Neuron (in vitro differentiated cells): ENCODE measurements around the gene KAZN.

Experiments
- H2AFZ ChIP-seq: one replicate; pipeline ENCODE4 v1.6.1; 2013; ENCODE audit warnings: low read depth, mild to moderate bottlenecking, inconsistent platforms, low read length, moderate library complexity
- H3K27me3 ChIP-seq: one replicate; pipeline ENCODE4 v1.6.1; 2013; ENCODE audit warnings: low read length; ENCODE audit not compliant: insufficient read depth
- H3K36me3 ChIP-seq: one replicate; pipeline ENCODE4 v1.6.1; 2013; ENCODE audit warnings: low read length; ENCODE audit not compliant: insufficient read depth
- H3K4me1 ChIP-seq: one replicate; pipeline ENCODE4 v1.6.1; 2013; ENCODE audit warnings: low read length; ENCODE audit not compliant: insufficient read depth
- H3K4me3 ChIP-seq: 2 replicates; pipeline ENCODE4 v1.5.1; 2013; ENCODE audit warnings: mild to moderate bottlenecking, low read length, moderate library complexity
- H3K9me3 ChIP-seq: one replicate; pipeline ENCODE4 v1.6.1; 2013; ENCODE audit warnings: low read length

The KAZN gene

DNA sequence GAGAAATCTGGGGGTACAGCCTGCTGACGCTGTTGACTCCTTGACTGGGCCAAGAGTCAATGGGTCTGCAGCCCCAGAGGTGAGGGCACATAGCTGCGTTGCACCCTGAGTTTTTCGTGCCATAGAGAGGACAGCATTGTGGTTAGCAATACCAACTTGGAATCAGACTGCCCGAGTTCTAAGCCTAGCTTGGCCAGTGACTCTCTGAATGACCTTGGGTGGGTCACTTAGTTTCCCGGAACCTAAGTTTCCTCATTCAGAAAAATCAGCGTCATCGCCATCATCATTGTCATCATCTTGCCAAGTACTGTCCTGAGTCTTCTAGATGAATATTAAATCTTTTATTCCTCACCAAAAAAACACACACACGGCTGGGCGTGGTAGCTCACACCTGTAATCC is 403.8 kb downstream of the KAZN start:
- Histone ChIP-seq H3K4me3 (no peak overlapping the region), H3K36me3 (no peaks in the 10 kb centered on the region), H3K9me3 (no peaks in the 10 kb centered on the region), H3K4me1 (no peaks in the 10 kb centered on the region), H2AFZ (no peak overlapping the region), H3K27me3 (no peaks in the 10 kb centered on the region)

DNA sequence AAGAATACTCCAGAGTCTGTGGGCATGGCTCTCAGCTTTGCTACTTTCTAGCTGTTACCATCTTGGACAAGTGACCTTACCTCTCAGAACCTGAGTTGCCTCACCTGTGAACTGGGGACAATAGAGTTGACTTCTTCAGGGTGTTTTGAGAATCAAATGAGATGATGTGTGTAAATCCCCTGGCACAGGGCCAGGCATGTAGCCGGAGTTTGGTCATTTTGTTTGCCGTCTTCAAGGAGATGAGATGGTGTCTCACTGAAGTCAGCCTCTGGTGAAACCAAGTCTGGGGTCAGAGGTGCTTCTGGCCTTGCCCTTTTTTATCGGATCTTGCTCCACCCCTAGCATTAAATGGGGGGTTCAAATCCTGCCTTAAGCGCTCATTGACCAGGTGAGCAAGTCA is 405.9 kb downstream of the KAZN start:
- Histone ChIP-seq H3K27me3 (no peaks in the 10 kb centered on the region), H3K36me3 (no peaks in the 10 kb centered on the region), H3K9me3 (peaks cover 3% of the 10 kb centered on the region), H3K4me1 (no peaks in the 10 kb centered on the region), H3K4me3 (no peak overlapping the region), H2AFZ (no peak overlapping the region)

DNA sequence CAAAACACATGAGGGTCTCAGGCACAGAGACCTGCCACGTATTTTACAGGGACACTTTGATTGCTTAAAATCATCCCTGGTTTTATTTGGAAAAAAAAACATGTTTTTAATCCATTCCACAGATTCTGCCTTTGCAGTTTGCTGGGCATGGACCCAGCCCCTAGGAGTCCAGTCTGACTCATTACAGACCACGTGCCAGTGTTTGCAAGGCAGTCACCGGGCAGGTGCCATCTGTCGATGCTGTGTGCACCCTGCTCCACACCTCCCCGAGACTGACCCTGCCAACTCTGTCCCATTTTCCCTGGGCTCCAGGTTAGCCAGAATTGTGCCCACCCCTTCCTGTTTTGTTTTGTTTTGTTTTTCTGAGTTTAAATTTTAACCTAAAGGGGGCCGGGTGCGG is 406.6 kb downstream of the KAZN start:
- Histone ChIP-seq H3K27me3 (no peaks in the 10 kb centered on the region), H3K9me3 (peaks cover 4% of the 10 kb centered on the region), H3K4me1 (no peaks in the 10 kb centered on the region), H2AFZ (no peak overlapping the region), H3K4me3 (no peak overlapping the region), H3K36me3 (no peaks in the 10 kb centered on the region)

DNA sequence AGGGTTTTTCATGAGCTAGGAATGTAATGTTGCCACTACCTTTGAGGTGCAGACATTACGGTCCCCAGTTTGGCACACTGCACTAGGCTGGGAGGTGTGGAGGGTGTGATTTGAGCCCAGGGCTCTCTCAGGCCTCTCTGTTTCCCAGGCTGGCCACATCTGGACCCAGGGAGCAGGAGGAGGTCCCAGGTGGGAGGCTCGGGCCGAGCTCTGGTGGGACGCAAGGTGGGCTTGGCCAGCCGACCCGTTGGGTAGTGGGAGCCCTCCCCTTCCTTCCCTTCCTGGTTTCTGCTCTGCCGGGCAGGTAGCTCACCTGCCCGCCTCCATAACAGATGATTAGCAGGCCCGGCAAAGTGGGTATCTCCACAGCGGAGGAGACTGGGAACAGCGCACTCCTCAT is 408.9 kb downstream of the KAZN start:
- Histone ChIP-seq H3K9me3 (peaks cover 4% of the 10 kb centered on the region), H2AFZ (no peak overlapping the region), H3K36me3 (no peaks in the 10 kb centered on the region), H3K4me3 (no peak overlapping the region), H3K27me3 (no peaks in the 10 kb centered on the region), H3K4me1 (peaks cover 4% of the 10 kb centered on the region)

DNA sequence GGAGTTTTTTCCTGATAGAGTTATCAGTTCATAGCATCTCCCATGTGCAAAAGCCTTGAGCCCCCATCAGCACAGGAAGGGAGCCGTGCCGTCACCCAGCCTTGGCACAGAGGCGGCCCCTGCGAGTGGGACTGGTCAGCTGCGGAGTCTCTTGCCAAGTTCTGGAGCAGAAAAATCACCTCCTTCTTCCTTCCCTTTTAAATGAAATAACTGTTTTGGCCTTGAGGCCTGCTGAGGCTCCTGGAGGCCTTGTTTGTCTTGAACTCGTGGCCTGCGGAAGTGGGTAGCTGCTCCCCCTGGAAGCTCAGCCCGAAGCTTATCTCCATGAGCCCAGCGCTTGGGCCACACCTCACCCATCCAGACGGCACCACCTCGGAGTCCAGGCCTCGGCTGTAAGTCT is 409.4 kb downstream of the KAZN start:
- Histone ChIP-seq H3K9me3 (peaks cover 4% of the 10 kb centered on the region), H3K27me3 (no peaks in the 10 kb centered on the region), H3K4me3 (no peak overlapping the region), H3K36me3 (no peaks in the 10 kb centered on the region), H2AFZ (no peak overlapping the region), H3K4me1 (peaks cover 4% of the 10 kb centered on the region)

DNA sequence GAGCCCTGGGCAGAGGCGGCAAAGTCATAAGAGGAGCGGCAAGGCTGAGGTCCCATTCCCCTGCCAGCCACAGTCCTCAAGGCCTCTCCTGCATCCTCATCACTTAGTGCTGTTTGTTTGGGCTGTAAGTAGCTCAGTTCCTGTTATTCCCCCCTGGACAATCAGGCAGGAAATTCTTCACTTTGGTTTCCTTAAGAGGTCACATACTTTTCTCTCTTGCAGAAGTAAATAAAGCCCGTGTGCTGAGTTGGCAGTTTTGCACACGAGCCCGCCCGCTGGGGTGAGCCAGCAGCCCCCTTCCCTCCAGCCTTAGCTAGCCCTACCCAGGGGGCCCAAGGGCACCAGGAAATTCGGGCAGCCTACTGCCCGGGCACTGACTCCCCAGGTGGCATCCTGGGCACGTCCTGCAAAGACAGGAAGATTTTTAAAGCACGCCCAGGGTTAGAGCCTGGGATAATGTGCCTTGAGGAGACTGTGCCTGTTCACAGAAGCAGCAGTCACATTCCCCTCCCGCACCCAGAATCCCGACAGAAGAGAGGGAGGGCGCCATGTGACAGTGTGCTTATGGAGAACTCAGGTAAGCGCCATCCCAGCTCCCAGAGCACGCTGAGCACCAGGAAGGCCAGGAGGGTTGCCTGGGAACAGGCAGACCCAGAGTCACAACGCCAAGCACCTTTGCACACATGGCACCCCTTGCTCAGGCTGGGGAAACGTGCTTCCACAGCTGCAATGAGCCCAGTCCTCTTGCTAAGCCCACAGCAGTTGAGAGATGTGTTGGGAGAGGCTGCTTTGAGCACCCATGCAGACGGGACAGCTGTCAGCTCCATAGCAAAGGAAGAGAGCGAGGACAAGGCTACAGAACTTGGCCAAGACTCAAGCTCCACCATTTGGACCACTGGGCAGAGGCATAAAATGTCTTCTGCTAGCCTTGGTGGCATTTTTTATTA is 410.6 kb downstream of the KAZN start:
- no peaks in the 10 kb centered on the region for H3K27me3 ChIP-seq
- no peak overlapping the region for H2AFZ ChIP-seq
- no peaks in the 10 kb centered on the region for H3K36me3 ChIP-seq
- H3K4me1 ChIP-seq = peaks cover 4% of the 10 kb centered on the region
- H3K9me3 ChIP-seq = peaks cover 4% of the 10 kb centered on the region
- no peak overlapping the region for H3K4me3 ChIP-seq

DNA sequence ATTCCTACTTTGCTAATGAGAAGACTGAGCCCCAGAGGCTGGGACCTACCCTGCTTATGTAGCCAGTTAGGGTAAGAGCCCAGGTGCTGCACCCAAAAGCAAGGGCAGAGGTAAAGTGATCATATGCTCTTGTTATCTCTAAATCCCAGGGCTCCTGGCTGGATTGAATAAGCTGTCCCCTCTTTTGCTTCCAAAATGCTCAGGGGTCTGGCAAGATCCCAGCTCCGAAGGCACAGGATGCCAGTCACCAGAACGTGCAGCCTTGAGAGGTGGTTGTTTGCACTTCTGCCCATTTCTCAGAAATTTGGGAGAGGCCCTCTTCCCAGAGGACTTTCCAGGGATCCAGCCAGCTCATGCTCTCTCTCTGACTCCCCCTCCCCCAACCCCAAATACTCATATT is 412.7 kb downstream of the KAZN start:
- no peak overlapping the region for H3K4me3 ChIP-seq
- no peaks in the 10 kb centered on the region for H3K27me3 ChIP-seq
- no peak overlapping the region for H2AFZ ChIP-seq
- no peaks in the 10 kb centered on the region for H3K36me3 ChIP-seq
- peaks cover 4% of the 10 kb centered on the region for H3K9me3 ChIP-seq
- H3K4me1 ChIP-seq = peaks cover 4% of the 10 kb centered on the region

DNA sequence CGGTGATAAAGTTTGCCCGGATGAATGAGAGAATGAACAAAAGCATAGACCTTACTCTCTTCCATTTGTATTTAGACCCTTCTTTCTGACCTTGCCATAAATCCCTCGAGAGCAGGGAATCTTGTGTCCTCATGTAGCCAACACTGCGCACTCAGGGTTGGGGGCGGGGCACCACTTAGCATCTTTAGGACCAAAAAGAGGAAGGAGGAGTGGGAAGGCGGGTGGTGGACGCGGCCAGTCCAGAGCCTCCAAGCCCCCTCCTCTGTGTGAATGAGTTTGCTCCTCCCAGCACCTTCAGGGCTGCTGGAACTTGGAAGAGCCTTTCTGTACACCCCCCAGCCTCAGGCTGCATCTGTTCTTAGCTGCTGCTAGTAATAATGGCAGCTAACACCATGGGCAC is 413.2 kb downstream of the KAZN start:
- H3K27me3 ChIP-seq = no peaks in the 10 kb centered on the region
- H3K4me3 ChIP-seq = no peak overlapping the region
- no peak overlapping the region for H2AFZ ChIP-seq
- peaks cover 4% of the 10 kb centered on the region for H3K4me1 ChIP-seq
- H3K9me3 ChIP-seq = peaks cover 4% of the 10 kb centered on the region
- H3K36me3 ChIP-seq = no peaks in the 10 kb centered on the region

DNA sequence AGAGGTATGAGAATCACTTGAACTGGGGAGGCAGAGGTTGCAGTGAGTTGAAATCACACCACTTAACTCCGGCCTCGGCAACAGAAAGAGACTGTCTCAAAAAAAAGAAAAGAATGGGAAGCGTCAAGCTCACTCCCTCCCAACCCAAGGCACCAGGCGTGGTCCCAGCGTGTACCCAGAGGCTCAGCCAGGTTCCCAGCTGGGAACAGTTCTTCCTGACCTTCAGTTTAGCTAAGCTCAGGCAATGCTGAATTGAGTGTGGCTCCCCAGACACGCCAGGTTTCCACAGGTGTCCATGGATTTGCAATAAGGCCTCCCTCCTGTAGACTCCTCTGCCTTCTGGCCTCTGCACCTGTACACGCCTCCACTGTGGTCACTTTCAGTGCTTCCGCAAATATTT is 414.3 kb downstream of the KAZN start:
- Histone ChIP-seq H3K4me1 (peaks cover 4% of the 10 kb centered on the region), H3K36me3 (no peaks in the 10 kb centered on the region), H3K27me3 (no peaks in the 10 kb centered on the region), H3K4me3 (no peak overlapping the region), H3K9me3 (peaks cover 4% of the 10 kb centered on the region), H2AFZ (no peak overlapping the region)

DNA sequence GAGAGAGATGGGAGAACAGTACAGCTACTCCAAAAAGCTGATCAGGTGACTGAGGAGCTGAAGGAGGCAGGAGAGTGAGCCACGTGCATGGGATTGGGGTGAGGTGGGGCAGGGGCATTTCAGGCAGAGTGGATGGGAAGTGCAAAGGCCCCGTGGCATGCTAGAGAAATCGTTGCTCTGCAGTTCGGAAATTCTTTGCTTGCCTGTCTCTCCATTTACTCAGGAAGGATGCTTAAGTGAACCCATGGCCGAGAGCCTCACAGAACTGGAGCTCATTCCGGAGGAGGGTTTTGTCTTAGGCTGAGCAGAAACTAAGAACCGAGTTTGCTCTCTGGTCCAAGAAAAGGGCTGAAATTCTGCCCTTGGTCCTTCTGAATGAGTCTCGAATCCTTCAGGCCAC is 415.3 kb downstream of the KAZN start:
- Histone ChIP-seq H3K4me1 (peaks cover 4% of the 10 kb centered on the region), H3K4me3 (no peak overlapping the region), H3K36me3 (no peaks in the 10 kb centered on the region), H3K27me3 (no peaks in the 10 kb centered on the region), H3K9me3 (peaks cover 4% of the 10 kb centered on the region), H2AFZ (no peak overlapping the region)

DNA sequence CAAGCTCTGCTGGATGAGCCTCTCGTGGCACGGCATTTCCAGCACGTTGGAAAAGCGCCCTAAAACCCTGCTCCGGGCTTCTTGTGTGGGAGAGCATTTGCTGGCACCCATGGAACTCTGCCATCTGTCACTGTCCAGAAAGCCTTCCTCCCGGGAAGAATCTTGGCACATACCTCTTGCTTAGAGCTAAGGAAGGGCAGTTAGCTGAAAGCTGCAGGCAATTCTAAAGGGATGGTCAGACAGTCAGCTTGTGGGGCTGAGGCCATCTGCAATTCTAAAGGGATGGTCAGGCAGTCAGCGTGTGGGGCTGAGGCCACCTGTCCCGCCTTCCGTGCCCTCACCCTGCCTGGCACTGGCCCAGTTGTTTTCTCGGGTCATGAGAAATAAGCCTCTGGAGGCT is 416.0 kb downstream of the KAZN start:
- H3K4me3 ChIP-seq = no peak overlapping the region
- H3K4me1 ChIP-seq = peaks cover 4% of the 10 kb centered on the region
- H2AFZ ChIP-seq = no peak overlapping the region
- peaks cover under 1% of the 10 kb centered on the region for H3K9me3 ChIP-seq
- no peaks in the 10 kb centered on the region for H3K27me3 ChIP-seq
- H3K36me3 ChIP-seq = no peaks in the 10 kb centered on the region

DNA sequence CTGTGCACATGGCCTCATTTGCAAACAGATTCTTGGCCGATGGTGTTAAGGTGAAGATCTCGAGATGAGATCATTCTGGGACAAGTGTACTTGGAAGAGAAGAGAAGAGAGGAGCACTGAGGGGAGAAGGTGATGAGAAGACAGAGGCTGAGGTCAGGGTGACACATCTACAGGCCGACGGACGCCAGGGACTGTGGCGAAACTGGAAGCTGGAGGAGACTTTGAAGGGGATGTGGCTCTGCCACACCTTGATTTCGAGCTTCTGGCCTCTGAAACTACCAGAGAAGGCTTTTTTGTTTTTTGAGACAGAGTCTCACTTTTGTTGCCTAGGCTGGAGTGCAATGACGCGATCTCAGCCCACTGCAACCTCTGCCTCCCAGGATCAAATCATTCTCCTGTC is 417.5 kb downstream of the KAZN start:
- Histone ChIP-seq H3K36me3 (no peaks in the 10 kb centered on the region), H3K27me3 (no peaks in the 10 kb centered on the region), H3K4me3 (no peak overlapping the region), H3K9me3 (no peaks in the 10 kb centered on the region), H3K4me1 (peaks cover 4% of the 10 kb centered on the region), H2AFZ (no peak overlapping the region)

DNA sequence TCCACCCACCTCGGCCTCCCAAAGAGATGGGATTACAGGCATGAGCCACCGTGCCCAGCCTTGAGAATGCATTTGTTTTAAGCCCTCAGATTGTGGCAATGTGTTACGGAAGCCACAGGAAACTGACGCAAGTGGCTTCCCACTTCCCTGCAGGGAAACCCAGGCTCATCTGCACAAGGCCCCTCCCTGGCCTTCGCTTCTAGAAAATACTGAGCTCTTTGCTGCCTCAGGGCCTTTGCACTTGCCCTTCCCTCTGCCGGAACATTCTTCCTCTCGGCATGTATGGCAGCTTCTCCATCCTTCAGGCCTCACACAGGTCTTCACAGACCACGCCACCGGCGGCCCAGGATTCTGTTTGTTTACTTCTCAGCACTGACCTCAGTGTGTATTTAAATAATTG is 418.0 kb downstream of the KAZN start:
- Histone ChIP-seq H2AFZ (no peak overlapping the region), H3K36me3 (no peaks in the 10 kb centered on the region), H3K9me3 (no peaks in the 10 kb centered on the region), H3K4me3 (no peak overlapping the region), H3K27me3 (no peaks in the 10 kb centered on the region), H3K4me1 (no peaks in the 10 kb centered on the region)

DNA sequence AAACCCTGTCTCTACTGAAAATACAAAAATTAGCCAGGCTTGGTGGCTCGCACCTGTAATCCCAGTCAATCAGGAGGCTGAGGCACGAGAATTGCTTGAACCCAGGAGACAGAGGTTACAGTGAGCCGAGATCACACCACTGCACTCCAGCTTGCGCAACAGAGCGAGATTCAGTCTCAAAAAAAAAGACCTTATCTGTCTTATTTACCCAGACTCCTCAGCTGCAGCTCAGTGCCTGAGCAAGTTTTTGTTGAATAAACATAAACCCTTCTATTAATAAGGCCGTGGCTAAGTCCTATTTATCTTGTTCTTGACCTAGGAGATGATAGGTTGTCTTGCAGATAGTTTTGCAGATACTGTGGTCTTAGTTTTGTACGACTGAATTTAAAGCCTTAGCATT is 418.6 kb downstream of the KAZN start:
- H3K9me3 ChIP-seq = no peaks in the 10 kb centered on the region
- H3K36me3 ChIP-seq = no peaks in the 10 kb centered on the region
- no peak overlapping the region for H3K4me3 ChIP-seq
- H2AFZ ChIP-seq = no peak overlapping the region
- H3K4me1 ChIP-seq = no peaks in the 10 kb centered on the region
- H3K27me3 ChIP-seq = no peaks in the 10 kb centered on the region
